Neural cell (in vitro differentiated cells): ENCODE data around the gene SLC7A1. TPM values are rescaled to one million over a fixed set of nuclear protein-coding genes. Genes with fewer than 3 reads are reported as not detected.

Experiments
- H2AFZ ChIP-seq: fragments of 200-600, 300-800 bp; sonication (generic), shearing (Covaris generic); 2 replicates; pipeline ENCODE4 v1.6.0; 2014; ENCODE audit warnings: low read depth, mild to moderate bottlenecking, antibody characterized with exemption, low read length, moderate library complexity
- H3F3A ChIP-seq: fragments of 200-600 bp; shearing (Covaris generic); 2 replicates; pipeline ENCODE4 v1.6.1; 2016; ENCODE audit warnings: mild to moderate bottlenecking, moderate library complexity, mixed read lengths, antibody characterized with exemption, low read length; ENCODE audit not compliant: insufficient read depth, poor library complexity, severe bottlenecking
- H3K27ac ChIP-seq: fragments of 200-600, 300-800 bp; sonication (generic), shearing (Covaris generic); 2 replicates; pipeline ENCODE4 v1.5.1; 2014; ENCODE audit warnings: mild to moderate bottlenecking, low read length, moderate library complexity
- H3K27me3 ChIP-seq: fragments of 300-800, 200-600 bp; sonication (generic), shearing (Covaris generic); 2 replicates; pipeline ENCODE4 v1.6.0; 2014; ENCODE audit warnings: mild to moderate bottlenecking, low read depth, low read length, moderate library complexity; ENCODE audit not compliant: insufficient read depth
- H3K36me3 ChIP-seq: fragments of 300-800, 200-600 bp; sonication (generic), shearing (Covaris generic); 2 replicates; pipeline ENCODE4 v1.5.1; 2014; ENCODE audit warnings: mild to moderate bottlenecking, antibody characterized with exemption, low read length, moderate library complexity; ENCODE audit not compliant: insufficient read depth
- H3K4me2 ChIP-seq: fragments of 300-800, 200-600 bp; sonication (generic), shearing (Covaris generic); 2 replicates; pipeline ENCODE4 v1.6.0; 2014; ENCODE audit warnings: mild to moderate bottlenecking, low read length
- H3K4me3 ChIP-seq: fragments of 300-800, 200-600 bp; sonication (generic), shearing (Covaris generic); 2 replicates; pipeline ENCODE4 v1.5.1; 2014; ENCODE audit warnings: mild to moderate bottlenecking, low read length, moderate library complexity
- H3K79me2 ChIP-seq: fragments of 200-600 bp; shearing (Covaris generic); replicated peaks from 2 replicates; pipeline ENCODE4 v1.6.0; 2014; ENCODE audit warnings: mild to moderate bottlenecking, low read length, moderate library complexity; ENCODE audit not compliant: insufficient read depth
- H3K9ac ChIP-seq: fragments of 300-800, 200-600 bp; sonication (generic), shearing (Covaris generic); 2 replicates; pipeline ENCODE4 v1.6.1; 2016; ENCODE audit warnings: mild to moderate bottlenecking, low read length, mixed read lengths
- H3K9me2 ChIP-seq: fragments of 200-600 bp; shearing (Covaris generic); 2 replicates; pipeline ENCODE4 v1.6.1; 2016; ENCODE audit warnings: mild to moderate bottlenecking, low read length, mixed read lengths; ENCODE audit not compliant: insufficient read depth
- H3K9me3 ChIP-seq: fragments of 200-600, 300-800 bp; sonication (generic), shearing (Covaris generic); 2 replicates; pipeline ENCODE4 v1.6.1; 2016; ENCODE audit warnings: mild to moderate bottlenecking, mixed run types, low read length, moderate library complexity, mixed read lengths
- H4K20me1 ChIP-seq: fragments of 200-600 bp; shearing (Covaris generic); 2 replicates; pipeline ENCODE4 v1.6.1; 2016; ENCODE audit warnings: mild to moderate bottlenecking, mixed run types; ENCODE audit not compliant: insufficient read depth
- EP300 ChIP-seq: fragments of 450-650 bp; conservative IDR thresholded peaks from 2 replicates; pipeline ENCODE4 v1.6.1; 2014; ENCODE audit warnings: antibody characterized with exemption, mild to moderate bottlenecking, moderate library complexity; ENCODE audit not compliant: poor library complexity, severe bottlenecking
- EZH2 ChIP-seq: fragments of 200-600, 300-800 bp; shearing (Covaris generic), sonication (generic); IDR thresholded peaks from 2 replicates; pipeline ENCODE4 v1.6.1; 2014; ENCODE audit warnings: antibody characterized with exemption, low read length, borderline replicate concordance, mild to moderate bottlenecking; ENCODE audit not compliant: insufficient read depth, poor library complexity, severe bottlenecking
- MXI1 ChIP-seq: fragments of 450-650 bp; conservative IDR thresholded peaks from 2 replicates; pipeline ENCODE4 v1.6.1; 2014; ENCODE audit warnings: antibody characterized with exemption, mild to moderate bottlenecking; ENCODE audit not compliant: poor library complexity, severe bottlenecking
- POLR2AphosphoS5 ChIP-seq: IDR thresholded peaks from 2 replicates; pipeline ENCODE4 v1.6.1; 2012
- SMC3 ChIP-seq: fragments of 450-650 bp; conservative IDR thresholded peaks from 2 replicates; pipeline ENCODE4 v1.6.1; 2014; ENCODE audit warnings: antibody characterized with exemption, mild to moderate bottlenecking, moderate library complexity; ENCODE audit not compliant: poor library complexity
- TAF1 ChIP-seq: IDR thresholded peaks from 2 replicates; pipeline ENCODE4 v1.6.1; 2012; ENCODE audit warnings: low read depth
- polyA plus RNA-seq: library from polyadenylated mRNA; depleted of rRNA; stranded (reverse); fragments of >200 nt; gene quantifications from 2 replicates; pipeline ENCODE4 v1.2.3, GENCODE V29; 2014
- TF ChIP-seq, protein P1 (sequence below): IDR thresholded peaks from 2 replicates; pipeline ENCODE4 v1.6.1; 2012; ENCODE audit warnings: borderline replicate concordance
- TF ChIP-seq, protein P2 (sequence below): fragments of 450-650 bp; IDR thresholded peaks from 2 replicates; pipeline ENCODE4 v1.5.1; 2014; ENCODE audit warnings: antibody characterized with exemption, mild to moderate bottlenecking, moderate library complexity; ENCODE audit not compliant: poor library complexity, severe bottlenecking

SLC7A1 gene
- polyA plus RNA-seq, 1 donor from 2014 or later: 2.6 TPM

DNA sequence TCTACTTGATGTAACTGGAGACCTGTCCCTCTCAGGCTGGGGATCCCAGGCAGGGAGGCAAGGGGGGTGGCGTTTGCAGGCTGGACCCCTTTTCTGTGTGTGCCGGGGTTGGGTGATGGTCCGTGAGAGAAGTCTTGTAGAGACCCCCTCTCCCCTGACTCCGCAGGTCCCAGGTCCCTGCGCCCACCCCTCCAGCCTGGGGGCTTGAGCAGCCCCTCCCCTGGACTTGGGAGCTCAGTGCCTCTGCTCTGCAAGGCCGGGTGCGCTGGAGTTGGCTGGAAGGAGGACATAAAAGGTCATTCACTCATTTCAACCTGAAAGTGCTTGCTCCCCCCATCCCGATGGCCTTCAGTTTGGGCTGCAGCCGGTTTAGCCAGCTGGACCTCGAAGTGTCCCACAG, 89.5 kb downstream of the SLC7A1 start:
- H3K9ac ChIP-seq: no peak overlapping the region
- no peaks in the 10 kb centered on the region for H3K9me2 ChIP-seq
- no peaks in the 10 kb centered on the region for H3K27me3 ChIP-seq
- H3K4me2 ChIP-seq: no peak overlapping the region
- no peaks in the 10 kb centered on the region for H3K9me3 ChIP-seq
- H3K4me3 ChIP-seq: no peak overlapping the region
- no peaks in the 10 kb centered on the region for H4K20me1 ChIP-seq
- H3K36me3 ChIP-seq: no peaks in the 10 kb centered on the region
- no peak overlapping the region for H2AFZ ChIP-seq
- no peak overlapping the region for H3K27ac ChIP-seq
- no peaks in the 10 kb centered on the region for H3F3A ChIP-seq
- TF ChIP-seq, protein P1, sequence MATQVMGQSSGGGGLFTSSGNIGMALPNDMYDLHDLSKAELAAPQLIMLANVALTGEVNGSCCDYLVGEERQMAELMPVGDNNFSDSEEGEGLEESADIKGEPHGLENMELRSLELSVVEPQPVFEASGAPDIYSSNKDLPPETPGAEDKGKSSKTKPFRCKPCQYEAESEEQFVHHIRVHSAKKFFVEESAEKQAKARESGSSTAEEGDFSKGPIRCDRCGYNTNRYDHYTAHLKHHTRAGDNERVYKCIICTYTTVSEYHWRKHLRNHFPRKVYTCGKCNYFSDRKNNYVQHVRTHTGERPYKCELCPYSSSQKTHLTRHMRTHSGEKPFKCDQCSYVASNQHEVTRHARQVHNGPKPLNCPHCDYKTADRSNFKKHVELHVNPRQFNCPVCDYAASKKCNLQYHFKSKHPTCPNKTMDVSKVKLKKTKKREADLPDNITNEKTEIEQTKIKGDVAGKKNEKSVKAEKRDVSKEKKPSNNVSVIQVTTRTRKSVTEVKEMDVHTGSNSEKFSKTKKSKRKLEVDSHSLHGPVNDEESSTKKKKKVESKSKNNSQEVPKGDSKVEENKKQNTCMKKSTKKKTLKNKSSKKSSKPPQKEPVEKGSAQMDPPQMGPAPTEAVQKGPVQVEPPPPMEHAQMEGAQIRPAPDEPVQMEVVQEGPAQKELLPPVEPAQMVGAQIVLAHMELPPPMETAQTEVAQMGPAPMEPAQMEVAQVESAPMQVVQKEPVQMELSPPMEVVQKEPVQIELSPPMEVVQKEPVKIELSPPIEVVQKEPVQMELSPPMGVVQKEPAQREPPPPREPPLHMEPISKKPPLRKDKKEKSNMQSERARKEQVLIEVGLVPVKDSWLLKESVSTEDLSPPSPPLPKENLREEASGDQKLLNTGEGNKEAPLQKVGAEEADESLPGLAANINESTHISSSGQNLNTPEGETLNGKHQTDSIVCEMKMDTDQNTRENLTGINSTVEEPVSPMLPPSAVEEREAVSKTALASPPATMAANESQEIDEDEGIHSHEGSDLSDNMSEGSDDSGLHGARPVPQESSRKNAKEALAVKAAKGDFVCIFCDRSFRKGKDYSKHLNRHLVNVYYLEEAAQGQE: no peak
- TF ChIP-seq MXI1 (no peak), TAF1 (no peak), POLR2AphosphoS5 (no peak)
- TF ChIP-seq, protein P2, sequence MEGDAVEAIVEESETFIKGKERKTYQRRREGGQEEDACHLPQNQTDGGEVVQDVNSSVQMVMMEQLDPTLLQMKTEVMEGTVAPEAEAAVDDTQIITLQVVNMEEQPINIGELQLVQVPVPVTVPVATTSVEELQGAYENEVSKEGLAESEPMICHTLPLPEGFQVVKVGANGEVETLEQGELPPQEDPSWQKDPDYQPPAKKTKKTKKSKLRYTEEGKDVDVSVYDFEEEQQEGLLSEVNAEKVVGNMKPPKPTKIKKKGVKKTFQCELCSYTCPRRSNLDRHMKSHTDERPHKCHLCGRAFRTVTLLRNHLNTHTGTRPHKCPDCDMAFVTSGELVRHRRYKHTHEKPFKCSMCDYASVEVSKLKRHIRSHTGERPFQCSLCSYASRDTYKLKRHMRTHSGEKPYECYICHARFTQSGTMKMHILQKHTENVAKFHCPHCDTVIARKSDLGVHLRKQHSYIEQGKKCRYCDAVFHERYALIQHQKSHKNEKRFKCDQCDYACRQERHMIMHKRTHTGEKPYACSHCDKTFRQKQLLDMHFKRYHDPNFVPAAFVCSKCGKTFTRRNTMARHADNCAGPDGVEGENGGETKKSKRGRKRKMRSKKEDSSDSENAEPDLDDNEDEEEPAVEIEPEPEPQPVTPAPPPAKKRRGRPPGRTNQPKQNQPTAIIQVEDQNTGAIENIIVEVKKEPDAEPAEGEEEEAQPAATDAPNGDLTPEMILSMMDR: no peak
- H3K79me2 ChIP-seq: no peaks in the 10 kb centered on the region

DNA sequence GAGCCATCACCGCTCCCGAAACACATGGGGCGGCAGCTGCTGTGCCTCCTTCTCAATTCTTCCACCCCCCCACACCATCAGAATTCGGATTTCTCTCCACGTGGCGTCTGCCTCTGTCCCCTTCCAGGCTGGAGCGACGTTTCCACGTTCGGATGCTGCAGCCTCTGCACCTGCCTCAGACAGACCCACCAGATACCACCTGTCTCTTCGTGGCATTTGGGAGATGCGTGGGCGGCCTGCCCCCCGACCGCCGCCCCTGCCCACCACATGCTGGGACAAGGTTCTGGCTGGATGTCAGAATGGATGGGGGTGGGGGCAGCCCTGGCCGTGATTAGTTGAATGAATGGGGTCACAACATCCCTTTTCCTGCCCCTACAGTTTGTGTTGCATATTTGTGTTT, 90.0 kb downstream of the SLC7A1 start:
- no peaks in the 10 kb centered on the region for H3K9me3 ChIP-seq
- no peaks in the 10 kb centered on the region for H4K20me1 ChIP-seq
- no peak for TF ChIP-seq EZH2
- no peak for TF ChIP-seq EP300
- TF ChIP-seq POLR2AphosphoS5: no peak
- TF ChIP-seq, protein P1: no peak
- TF ChIP-seq, protein P2: no peak
- TF ChIP-seq TAF1: no peak
- no peak for TF ChIP-seq SMC3
- no peak overlapping the region for H2AFZ ChIP-seq
- no peaks in the 10 kb centered on the region for H3F3A ChIP-seq
- no peaks in the 10 kb centered on the region for H3K79me2 ChIP-seq
- no peaks in the 10 kb centered on the region for H3K36me3 ChIP-seq
- no peaks in the 10 kb centered on the region for H3K27me3 ChIP-seq
- H3K4me2 ChIP-seq: no peak overlapping the region
- no peak overlapping the region for H3K4me3 ChIP-seq
- no peak overlapping the region for H3K27ac ChIP-seq
- no peaks in the 10 kb centered on the region for H3K9me2 ChIP-seq
- no peak overlapping the region for H3K9ac ChIP-seq
